Prostate gland (tissue), 2 donors: ENCODE data around the gene MPEG1. TPM values are rescaled to one million over a fixed set of nuclear protein-coding genes. Genes with fewer than 3 reads are reported as not detected.

Experiments
- DNase-seq: peaks from one replicate; pipeline ENCODE4 v3.0.0-alpha.2; 2019; ENCODE audit warnings: low spot score
- H3K27ac ChIP-seq, 2 donors: fragments of 200-600 bp; sonication (generic); 2 replicates each; pipeline ENCODE4 v1.5.1; 2017 to 2019
- H3K27me3 ChIP-seq: fragments of 200-600 bp; sonication (generic); replicated peaks from 2 replicates; pipeline ENCODE4 v1.5.1; 2019; ENCODE audit not compliant: insufficient read depth
- H3K36me3 ChIP-seq, 2 donors: fragments of 200-600 bp; sonication (generic); 1 replicate in 1 of 2; 2 replicates in 1 of 2; pipeline versions ENCODE4 v1.5.1 to v1.8.1; 2017 to 2019
- H3K4me1 ChIP-seq: fragments of 200-600 bp; sonication (generic); replicated peaks from 2 replicates; pipeline ENCODE4 v1.5.1; 2019
- H3K4me3 ChIP-seq, 2 donors: fragments of 200-600 bp; sonication (generic); 2 replicates each; pipeline ENCODE4 v1.5.1; 2017 to 2019
- H3K9me3 ChIP-seq: fragments of 200-600 bp; sonication (generic); 2 replicates; pipeline ENCODE4 v1.5.1; 2017
- POLR2A ChIP-seq: fragments of 450-650 bp; IDR thresholded peaks from one replicate; pipeline ENCODE4 v1.6.1; 2016; ENCODE audit warnings: antibody characterized with exemption, mild to moderate bottlenecking
- POLR2AphosphoS5 ChIP-seq: sonication (generic); formaldehyde crosslinking; IDR thresholded peaks from one replicate; pipeline ENCODE4 v1.6.1; 2017; ENCODE audit warnings: antibody characterized with exemption
- WGBS: methylation state at CpG from one replicate; pipeline ENCODE4 v1.1.5; 2018; 5-methylcytosine and 5-hydroxymethylcytosine counted together
- intact Hi-C: fragments of 100-400 bp; cut with DNase I; formaldehyde crosslinking; loops from one replicate; pipeline ENCODE4 v1.14.2; 2022
- total RNA-seq, 2 donors: library from RNA; depleted of rRNA; stranded (reverse); fragments of >200 nt; gene quantifications; one replicate each; pipeline ENCODE4 v1.1.0, GENCODE V29; 2016
- TF ChIP-seq, protein P1 (sequence below), 4 experiments: fragments of 200-600 bp in 2 of 4; fragments of 450-650 bp in 2 of 4; sonication (generic) in 2 of 4; IDR thresholded peaks; 1 replicate in 3 of 4; 2 replicates in 1 of 4; pipeline ENCODE4 v1.5.1; 2016 to 2019; ENCODE audit warnings: antibody characterized with exemption in 4 of 4, mild to moderate bottlenecking in 2 of 4, moderate library complexity in 2 of 4

Gene MPEG1
- total RNA-seq, 2 donors from 2014 or later = 3.2 to 8.2 TPM

DNA sequence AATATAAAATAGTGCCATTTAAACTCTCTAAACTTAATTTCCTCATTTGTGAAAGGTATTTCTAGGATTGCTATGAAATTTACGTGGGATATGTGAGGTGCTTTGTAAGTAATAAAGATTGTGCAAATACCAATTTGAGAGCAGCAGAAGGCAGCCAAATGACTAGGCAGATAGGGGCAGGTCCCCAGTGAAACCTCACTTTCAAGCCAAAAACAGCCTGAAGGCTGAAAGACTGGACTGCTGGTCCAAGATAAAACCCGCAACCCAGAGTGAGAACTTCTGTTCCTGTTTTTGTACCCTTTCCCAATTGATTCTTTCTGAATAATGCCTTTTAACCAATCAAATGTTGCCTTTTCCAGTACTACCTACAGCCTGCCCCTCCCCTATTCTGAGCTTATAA, 33.6 kb downstream of the MPEG1 start:
- WGBS = 62% methylated on average over 2 of the region's 2 CpGs
- Histone ChIP-seq H3K9me3 (no peaks in the 10 kb centered on the region), H3K4me1 (no peaks in the 10 kb centered on the region), H3K4me3 (no peak overlapping the region), H3K27me3 (no peaks in the 10 kb centered on the region), H3K27ac (no peak overlapping the region), H3K36me3 (no peaks in the 10 kb centered on the region)
- TF ChIP-seq, protein P1, sequence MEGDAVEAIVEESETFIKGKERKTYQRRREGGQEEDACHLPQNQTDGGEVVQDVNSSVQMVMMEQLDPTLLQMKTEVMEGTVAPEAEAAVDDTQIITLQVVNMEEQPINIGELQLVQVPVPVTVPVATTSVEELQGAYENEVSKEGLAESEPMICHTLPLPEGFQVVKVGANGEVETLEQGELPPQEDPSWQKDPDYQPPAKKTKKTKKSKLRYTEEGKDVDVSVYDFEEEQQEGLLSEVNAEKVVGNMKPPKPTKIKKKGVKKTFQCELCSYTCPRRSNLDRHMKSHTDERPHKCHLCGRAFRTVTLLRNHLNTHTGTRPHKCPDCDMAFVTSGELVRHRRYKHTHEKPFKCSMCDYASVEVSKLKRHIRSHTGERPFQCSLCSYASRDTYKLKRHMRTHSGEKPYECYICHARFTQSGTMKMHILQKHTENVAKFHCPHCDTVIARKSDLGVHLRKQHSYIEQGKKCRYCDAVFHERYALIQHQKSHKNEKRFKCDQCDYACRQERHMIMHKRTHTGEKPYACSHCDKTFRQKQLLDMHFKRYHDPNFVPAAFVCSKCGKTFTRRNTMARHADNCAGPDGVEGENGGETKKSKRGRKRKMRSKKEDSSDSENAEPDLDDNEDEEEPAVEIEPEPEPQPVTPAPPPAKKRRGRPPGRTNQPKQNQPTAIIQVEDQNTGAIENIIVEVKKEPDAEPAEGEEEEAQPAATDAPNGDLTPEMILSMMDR (IDR thresholded peaks at IDR 0.05) = no peak
- TF ChIP-seq POLR2A (no peak), POLR2AphosphoS5 (no peak)
- DNase-seq = no peak
- intact Hi-C loops = no loop called here

DNA sequence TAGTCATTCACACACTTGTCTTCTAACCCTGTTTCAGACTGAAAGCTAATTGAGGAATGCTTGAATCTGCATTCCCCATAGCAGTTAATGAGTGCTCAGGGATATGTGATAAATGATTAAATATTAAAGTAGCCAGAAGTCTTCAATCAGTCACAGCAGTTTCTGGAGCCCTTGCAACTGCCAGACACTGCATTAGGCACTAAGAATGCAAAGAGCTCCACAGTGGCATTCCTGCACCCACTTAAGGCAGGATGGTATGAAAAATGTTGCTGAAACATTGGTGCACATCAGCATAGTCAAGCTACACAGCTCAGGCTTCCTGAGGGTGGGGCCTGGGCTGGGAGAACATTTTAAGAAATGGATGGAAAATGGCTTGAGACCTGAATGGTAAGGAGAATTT, 34.3 kb downstream of the MPEG1 start:
- Histone ChIP-seq H3K4me1 (no peaks in the 10 kb centered on the region), H3K27ac (no peak overlapping the region), H3K36me3 (no peaks in the 10 kb centered on the region), H3K4me3 (no peak overlapping the region), H3K27me3 (no peaks in the 10 kb centered on the region), H3K9me3 (no peaks in the 10 kb centered on the region)
- no peak for DNase-seq
- TF ChIP-seq, protein P1 (IDR thresholded peaks at IDR 0.05) = no peak
- TF ChIP-seq POLR2AphosphoS5 (no peak), POLR2A (no peak)
- intact Hi-C loops = no loop called here

DNA sequence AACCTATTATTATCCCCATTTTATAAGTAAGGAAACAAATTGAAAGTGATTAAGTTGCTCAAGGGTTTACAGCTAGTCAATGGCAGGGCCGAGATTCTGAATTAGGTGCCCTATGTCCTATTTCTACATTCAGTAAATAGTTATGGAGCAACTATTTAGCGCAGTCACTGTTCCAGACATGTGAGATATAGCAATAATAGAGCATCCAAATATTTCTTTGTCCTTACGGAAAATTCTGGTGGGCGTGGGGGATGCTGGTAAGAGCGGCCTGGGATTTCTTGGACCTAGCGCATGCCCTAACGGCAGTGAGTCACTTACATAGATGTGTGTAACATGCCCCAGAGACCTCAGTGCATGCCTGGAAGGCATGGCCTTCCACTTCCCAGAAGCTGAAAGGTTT, 36.4 kb downstream of the MPEG1 start:
- no peak for TF ChIP-seq POLR2A
- TF ChIP-seq POLR2AphosphoS5 = no peak
- TF ChIP-seq, protein P1 (IDR thresholded peaks at IDR 0.05) = no peak
- 92% methylated on average over 7 of the region's 7 CpGs for WGBS
- no peaks in the 10 kb centered on the region for H3K9me3 ChIP-seq
- intact Hi-C loops = no loop called here
- no peaks in the 10 kb centered on the region for H3K36me3 ChIP-seq
- no peak overlapping the region for H3K27ac ChIP-seq
- peaks cover 5% of the 10 kb centered on the region for H3K4me1 ChIP-seq
- no peak for DNase-seq
- no peaks in the 10 kb centered on the region for H3K27me3 ChIP-seq
- no peak overlapping the region for H3K4me3 ChIP-seq

DNA sequence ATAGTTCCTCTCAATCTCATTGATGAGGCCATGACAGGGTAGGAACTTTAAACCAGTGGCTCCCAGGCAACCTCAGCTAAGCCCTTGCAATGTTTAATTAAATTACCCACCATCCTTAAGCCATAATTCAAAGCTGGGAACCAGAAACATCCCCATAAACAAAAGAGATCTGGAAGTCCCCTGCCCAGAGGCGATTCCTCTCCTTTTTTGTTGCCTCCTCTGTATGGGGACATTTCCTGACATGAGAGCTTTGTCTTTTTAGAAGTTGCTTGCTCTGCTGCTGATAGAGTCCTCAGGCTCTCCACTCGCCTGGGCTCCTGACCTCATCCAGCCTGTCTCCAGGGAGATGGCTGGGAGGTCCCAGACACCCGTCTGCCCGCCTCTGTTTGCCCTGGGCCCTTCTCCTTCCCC, 37.6 kb downstream of the MPEG1 start:
- TF ChIP-seq POLR2AphosphoS5 (no peak), POLR2A (no peak)
- TF ChIP-seq, protein P1 (IDR thresholded peaks at IDR 0.05) = no peak
- H3K36me3 ChIP-seq = no peaks in the 10 kb centered on the region
- no peak for DNase-seq
- H3K9me3 ChIP-seq = no peaks in the 10 kb centered on the region
- intact Hi-C loops = no loop called here
- no peaks in the 10 kb centered on the region for H3K27me3 ChIP-seq
- peaks cover 5% of the 10 kb centered on the region for H3K4me1 ChIP-seq
- H3K4me3 ChIP-seq = no peak overlapping the region
- 49% methylated on average over 4 of the region's 4 CpGs for WGBS
- H3K27ac ChIP-seq = peak overlapping the region in 1 of 2 donors; percentile 53

DNA sequence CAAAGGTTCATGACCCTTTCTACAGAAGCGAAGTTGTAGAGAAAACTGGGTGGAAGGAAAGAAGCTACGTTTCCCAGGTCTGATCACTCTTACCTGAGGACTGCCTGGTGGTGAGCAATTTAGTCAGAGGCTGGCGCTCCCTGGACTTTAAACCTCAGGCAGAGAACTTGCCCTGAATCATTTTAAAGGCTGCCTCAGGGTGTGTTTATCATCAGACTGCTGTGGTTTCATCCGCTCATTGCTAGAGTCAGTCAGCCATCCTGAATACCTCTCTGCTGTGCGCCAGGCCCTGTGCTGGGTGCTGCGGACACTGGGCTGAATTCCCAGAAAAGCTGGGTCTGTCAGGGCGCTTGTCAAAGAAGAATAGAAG, 38.1 kb downstream of the MPEG1 start:
- H3K4me1 ChIP-seq = peaks cover 5% of the 10 kb centered on the region
- H3K9me3 ChIP-seq = no peaks in the 10 kb centered on the region
- no peak for DNase-seq
- no peaks in the 10 kb centered on the region for H3K36me3 ChIP-seq
- H3K4me3 ChIP-seq = no peak overlapping the region
- peak overlapping the region; percentile 53 to 70 for H3K27ac ChIP-seq
- H3K27me3 ChIP-seq = no peaks in the 10 kb centered on the region
- TF ChIP-seq, protein P1 (IDR thresholded peaks at IDR 0.05) = no peak
- no peak for TF ChIP-seq POLR2A
- no peak for TF ChIP-seq POLR2AphosphoS5
- intact Hi-C loops = loop anchor here (5.0 kb wide), 1 partner anchor 108 kb away; no protein-coding TSS in a partner anchor
- 77% methylated on average over 7 of the region's 7 CpGs for WGBS
